H1 (cell line): ENCODE data around the gene PIGV. TPM values are rescaled to one million over a fixed set of nuclear protein-coding genes. Genes with fewer than 3 reads are reported as not detected.

Source experiments
- CBX8 ChIP-seq: fragments of 300-800, 300-1000 bp; sonication (generic); IDR thresholded peaks from 2 replicates; pipeline ENCODE4 v1.7.1; 2016; ENCODE audit warnings: low read depth, low read length, borderline replicate concordance
- CHD7 ChIP-seq: fragments of 300-600 bp; sonication (generic); IDR thresholded peaks from 2 replicates; pipeline ENCODE4 v1.7.1; 2012; ENCODE audit warnings: low read length, moderate library complexity, mild to moderate bottlenecking, inconsistent platforms; ENCODE audit not compliant: insufficient replicate concordance
- KDM1A ChIP-seq: fragments of 200-600, 300-600 bp; sonication (generic); IDR thresholded peaks from 2 replicates; pipeline ENCODE4 v1.7.1; 2016; ENCODE audit warnings: mild to moderate bottlenecking, low read length, borderline replicate concordance
- POLR2AphosphoS5 ChIP-seq: IDR thresholded peaks from 2 replicates; pipeline ENCODE4 v1.6.1; 2011; ENCODE audit warnings: low read depth, low read length
- TEAD4 ChIP-seq: IDR thresholded peaks from 2 replicates; pipeline ENCODE4 v1.6.1; 2012; ENCODE audit warnings: low read depth, low read length, inconsistent platforms, mixed read lengths
- YY1 ChIP-seq: IDR thresholded peaks from 2 replicates; pipeline ENCODE4 v1.6.1; 2011; ENCODE audit warnings: low read depth, mild to moderate bottlenecking, low read length
- polyA plus RNA-seq, 7 experiments: library from polyadenylated mRNA; depleted of rRNA in 3 of 7; stranded (reverse) in 5 of 7; unstranded in 2 of 7; fragments of >200 nt in 5 of 7; fragments of 200-250 nt in 2 of 7; gene quantifications; 1 replicate in 5 of 7; 2 replicates in 1 of 7; 4 replicates in 1 of 7; pipeline versions ENCODE4 v1.2.1 to v1.2.3, GENCODE V29; 2011 to 2013; ENCODE audit warnings: missing spikeins in 2 of 7, mixed read lengths in 2 of 7
- total RNA-seq: library from RNA; stranded (reverse); fragmentation: NEBNext Ultra II Directional; extraction: Animal tissue kit (Norgen Biotek cat#: 25700); gene quantifications from 2 replicates; pipeline ENCODE4 v1.2.1, GENCODE V29; 2021

Gene PIGV
- total and polyA plus RNA-seq, 2 of the 8 experiments (the other 6 are each of a cell fraction or from before 2014, with no cell fraction given) = 8.5 to 20.9 TPM

DNA sequence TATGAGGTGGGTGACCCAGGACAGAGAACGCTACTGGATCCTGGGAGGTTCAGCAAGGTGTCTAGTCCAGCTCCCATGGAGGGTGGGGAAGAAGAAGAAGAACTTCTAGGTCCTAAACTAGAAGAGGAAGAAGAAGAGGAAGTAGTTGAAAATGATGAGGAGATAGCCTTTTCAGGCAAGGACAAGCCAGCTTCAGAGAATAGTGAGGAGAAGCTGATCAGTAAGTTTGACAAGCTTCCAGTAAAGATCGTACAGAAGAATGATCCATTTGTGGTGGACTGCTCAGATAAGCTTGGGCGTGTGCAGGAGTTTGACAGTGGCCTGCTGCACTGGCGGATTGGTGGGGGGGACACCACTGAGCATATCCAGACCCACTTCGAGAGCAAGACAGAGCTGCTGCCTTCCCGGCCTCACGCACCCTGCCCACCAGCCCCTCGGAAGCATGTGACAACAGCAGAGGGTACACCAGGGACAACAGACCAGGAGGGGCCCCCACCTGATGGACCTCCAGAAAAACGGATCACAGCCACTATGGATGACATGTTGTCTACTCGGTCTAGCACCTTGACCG lies 8.6 kb upstream of the PIGV start (continued):
- TF ChIP-seq CHD7 (no peak), TEAD4 (no peak), YY1 (no peak), KDM1A (no peak), CBX8 (no peak), POLR2AphosphoS5 (no peak)
